GM21717 (cell line): ENCODE data around the gene UNC45B.
"Not testable (repeated sequence)": the region's sequence is repeated elsewhere in the genome, so short reads cannot be mapped to it uniquely, and the experiment has no call there.

Experiments used
- ATAC-seq: cut with Tn5 transposase; IDR thresholded peaks from one replicate; pipeline ENCODE4 v1.9.1; 2021; ENCODE audit warnings: mild to moderate bottlenecking, moderate library complexity; ENCODE audit not compliant: unreplicated experiment

The UNC45B gene

GRCh38 chr17:35141681-35142466 is 5.7 kb upstream of the UNC45B start, which contains the start of gene NLE1:
TSS of gene NLE1 (minus strand) at chr17:35142303. CDS start at chr17:35142275, 28 bp downstream.
- ATAC-seq = peak; percentile 82

DNA sequence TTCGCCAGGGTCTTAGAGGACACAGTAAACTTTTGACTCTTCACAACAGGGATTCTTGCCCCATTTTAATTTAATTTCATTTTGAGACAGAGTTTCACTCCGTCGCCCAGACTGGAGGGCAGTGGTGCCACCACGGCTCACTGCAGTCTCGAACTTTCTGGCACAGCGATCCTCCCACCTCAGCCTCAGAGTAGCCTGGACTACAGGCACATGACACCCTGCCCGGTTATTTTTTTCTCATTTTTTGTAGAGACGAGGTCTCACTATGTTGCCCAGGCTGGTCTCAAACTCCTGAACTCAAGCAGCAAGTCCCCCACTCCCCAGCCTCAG is 5.2 kb upstream of the UNC45B start:
- no peak for ATAC-seq

DNA sequence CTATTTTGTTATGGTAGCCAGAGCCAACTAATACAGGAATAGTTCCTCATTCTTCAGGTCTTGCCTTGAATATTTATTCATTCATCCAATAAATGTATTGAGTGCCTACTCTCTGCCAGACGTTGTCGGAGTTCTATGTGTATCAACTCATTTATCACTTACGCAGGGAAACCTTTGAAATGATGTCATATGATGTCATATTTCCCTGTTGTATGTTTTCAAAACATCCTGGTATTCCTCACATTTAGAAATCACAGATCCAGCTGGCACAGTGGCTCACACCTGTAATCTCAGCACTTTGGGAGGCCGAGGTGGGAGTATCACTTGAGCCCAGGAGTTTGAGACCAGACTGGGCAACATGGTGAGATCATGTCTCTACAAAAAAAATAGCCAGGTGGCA is 2.8 kb upstream of the UNC45B start:
- ATAC-seq = no peak

DNA sequence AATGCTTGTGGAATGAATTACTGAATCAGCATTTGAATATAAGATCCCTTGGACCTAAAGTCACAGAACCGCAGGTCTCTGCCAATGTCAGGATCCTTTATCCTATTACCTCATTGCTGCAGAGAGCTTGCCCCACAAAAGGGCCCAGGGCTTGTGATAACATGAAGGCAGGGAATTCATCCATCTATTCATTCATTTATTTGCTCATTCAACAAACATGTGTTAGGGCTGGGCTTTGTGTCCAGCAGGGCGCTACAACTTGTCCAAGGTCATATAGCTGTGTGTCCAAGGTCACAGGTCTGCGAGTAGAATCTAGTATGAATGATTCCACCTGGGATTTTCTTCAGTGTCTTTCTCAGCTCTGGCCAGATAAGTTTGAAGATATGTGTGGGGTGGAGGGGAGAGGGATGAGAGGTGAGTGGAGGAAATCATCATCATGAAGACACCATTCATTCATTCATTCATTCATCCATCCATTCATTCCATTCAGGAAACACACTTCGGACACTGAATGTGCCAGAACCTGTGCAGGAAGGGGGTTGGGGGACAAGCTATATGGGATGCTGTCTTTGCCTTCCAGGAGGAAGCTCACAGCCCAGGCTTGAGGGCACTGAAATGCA is 1.3 kb upstream of the UNC45B start:
- no peak for ATAC-seq

DNA sequence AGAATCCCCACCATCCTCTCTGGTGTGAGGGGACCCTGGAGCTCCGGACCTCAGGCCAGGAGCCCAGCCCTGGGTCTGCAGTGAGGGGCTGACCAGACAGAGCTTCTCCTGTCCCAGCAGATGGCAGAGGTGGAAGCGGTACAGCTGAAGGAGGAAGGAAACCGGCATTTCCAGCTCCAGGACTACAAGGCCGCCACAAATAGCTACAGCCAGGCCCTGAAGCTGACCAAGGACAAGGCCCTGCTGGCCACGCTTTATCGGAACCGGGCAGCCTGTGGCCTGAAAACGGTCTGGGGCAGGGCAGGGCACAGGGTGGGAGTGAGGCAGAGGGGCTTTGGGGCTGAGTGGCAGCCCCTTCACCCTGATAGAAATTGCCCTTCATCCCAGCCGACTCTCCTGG is 527 bp downstream of the UNC45B start:
- ATAC-seq = no peak

- ATAC-seq = no peak
Measured at GRCh38 chr17:35149941-35150340, 2.3 kb downstream of the UNC45B start.

GRCh38 chr17:35151080-35151479 is 3.5 kb downstream of the UNC45B start:
- ATAC-seq = not testable (repeated sequence)

- no peak for ATAC-seq
Measured at GRCh38 chr17:35152421-35153140, 5.0 kb downstream of the UNC45B start.

- ATAC-seq = no peak
Measured at GRCh38 chr17:35154196-35155165, 6.9 kb downstream of the UNC45B start.

GRCh38 chr17:35155246-35155645 is 7.6 kb downstream of the UNC45B start:
- no peak for ATAC-seq

GRCh38 chr17:35159940-35160339 is 12.3 kb downstream of the UNC45B start:
- ATAC-seq = no peak

GRCh38 chr17:35160354-35161201 is 13.0 kb downstream of the UNC45B start:
- no peak for ATAC-seq

GRCh38 chr17:35161281-35161761 is 13.7 kb downstream of the UNC45B start:
- no peak for ATAC-seq

DNA sequence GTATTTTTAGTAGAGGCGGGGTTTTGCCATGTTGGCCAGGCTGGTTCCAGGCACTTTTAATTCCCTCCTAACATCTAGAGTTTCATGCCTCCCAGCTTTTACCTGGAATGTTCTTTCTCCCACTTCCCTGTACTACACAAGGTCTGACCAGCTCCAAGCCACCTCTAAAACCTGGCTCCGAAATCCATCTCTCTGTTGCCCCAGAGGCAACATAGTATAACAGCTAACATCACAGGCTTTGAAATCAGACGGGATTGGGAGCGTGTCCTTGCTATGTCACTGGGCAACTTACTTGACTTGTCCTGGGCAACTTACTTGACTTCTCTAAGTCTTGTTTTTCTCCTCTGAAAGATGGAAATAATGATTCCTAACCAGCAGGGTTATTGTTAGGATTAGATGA is 15.1 kb downstream of the UNC45B start:
- no peak for ATAC-seq

DNA sequence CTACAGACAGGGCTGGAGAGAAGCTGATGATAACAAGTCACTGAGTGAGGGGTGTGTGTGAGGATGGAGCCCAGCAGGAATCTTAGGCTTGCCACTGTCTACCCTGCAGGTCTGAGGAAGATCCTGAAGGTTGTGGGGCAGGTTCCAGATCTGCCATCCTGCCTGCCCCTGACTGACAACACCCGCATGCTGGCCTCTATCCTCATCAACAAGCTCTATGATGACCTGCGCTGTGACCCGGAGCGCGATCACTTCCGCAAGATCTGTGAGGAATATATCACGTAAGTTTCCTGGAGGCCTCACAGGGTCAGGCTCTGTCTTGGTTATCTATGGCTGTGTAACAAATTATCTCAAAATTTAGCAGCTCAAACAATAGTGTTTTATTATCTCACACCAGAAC is 16.3 kb downstream of the UNC45B start:
- no peak for ATAC-seq

DNA sequence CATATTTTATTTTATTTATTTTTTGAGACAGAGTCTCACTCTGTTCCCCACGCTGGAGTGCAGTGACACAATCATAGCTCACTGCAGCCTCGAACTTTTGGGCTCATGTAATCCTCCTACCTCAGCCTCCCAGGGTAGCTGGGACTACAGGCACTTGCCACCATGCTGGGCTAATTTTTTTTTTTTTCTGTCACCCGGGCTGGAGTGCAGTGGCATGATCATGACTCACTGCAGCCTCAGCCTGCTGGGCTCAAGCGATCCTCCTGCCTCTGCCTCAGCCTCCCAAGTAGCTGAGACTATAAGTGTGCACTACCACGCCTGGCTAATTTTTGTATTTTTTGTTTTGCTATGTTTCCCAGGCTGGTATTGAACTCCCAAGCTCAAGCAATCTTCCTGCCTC is 17.1 kb downstream of the UNC45B start:
- ATAC-seq = no peak

DNA sequence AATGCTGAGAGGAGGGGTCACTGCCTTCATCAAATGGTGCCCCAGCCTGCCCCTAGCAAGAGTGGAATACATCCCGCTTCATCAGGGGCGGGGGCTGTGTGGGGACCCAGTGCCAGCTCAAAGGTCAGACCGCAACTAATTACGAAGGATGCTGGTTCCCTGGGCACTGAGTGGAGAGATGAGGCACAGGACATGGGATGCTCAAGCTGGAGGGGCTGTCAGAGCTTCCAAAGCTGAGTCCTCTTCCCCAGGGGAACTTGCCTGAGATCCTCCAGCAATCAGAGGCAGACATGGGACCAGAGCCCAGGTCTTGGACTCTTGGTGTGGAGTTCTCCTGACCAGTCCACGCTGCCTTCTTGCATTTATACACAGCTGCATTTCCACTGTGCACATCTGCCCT is 18.9 kb downstream of the UNC45B start:
- ATAC-seq = no peak

- no peak for ATAC-seq
Measured at GRCh38 chr17:35167046-35167445, 19.4 kb downstream of the UNC45B start.

- no peak for ATAC-seq
Measured at GRCh38 chr17:35167666-35168065, 20.0 kb downstream of the UNC45B start.
